Measurements from ENCODE around the gene TP53I11.

DNA sequence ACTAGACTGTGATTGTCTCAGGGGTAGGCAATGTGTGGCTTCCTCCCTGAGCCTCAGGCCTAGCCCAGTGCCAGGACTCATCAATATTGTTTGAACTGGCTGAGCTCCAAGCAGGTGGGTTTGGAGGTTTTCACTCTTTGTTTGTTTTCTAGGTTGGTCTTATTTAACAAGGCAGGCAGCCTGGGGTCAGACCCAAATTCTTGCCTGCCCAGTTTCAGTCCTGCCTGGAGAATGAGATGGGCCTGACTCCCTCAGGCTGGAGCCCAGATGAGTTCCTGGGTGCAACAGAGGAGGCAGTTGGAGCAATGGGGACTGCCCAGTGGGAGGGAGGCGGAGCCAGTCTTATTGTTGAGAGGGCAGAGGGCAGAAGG lies 28.3 kb upstream of the TP53I11 start:
- TF ChIP-seq, protein P1, sequence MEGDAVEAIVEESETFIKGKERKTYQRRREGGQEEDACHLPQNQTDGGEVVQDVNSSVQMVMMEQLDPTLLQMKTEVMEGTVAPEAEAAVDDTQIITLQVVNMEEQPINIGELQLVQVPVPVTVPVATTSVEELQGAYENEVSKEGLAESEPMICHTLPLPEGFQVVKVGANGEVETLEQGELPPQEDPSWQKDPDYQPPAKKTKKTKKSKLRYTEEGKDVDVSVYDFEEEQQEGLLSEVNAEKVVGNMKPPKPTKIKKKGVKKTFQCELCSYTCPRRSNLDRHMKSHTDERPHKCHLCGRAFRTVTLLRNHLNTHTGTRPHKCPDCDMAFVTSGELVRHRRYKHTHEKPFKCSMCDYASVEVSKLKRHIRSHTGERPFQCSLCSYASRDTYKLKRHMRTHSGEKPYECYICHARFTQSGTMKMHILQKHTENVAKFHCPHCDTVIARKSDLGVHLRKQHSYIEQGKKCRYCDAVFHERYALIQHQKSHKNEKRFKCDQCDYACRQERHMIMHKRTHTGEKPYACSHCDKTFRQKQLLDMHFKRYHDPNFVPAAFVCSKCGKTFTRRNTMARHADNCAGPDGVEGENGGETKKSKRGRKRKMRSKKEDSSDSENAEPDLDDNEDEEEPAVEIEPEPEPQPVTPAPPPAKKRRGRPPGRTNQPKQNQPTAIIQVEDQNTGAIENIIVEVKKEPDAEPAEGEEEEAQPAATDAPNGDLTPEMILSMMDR (IDR thresholded peaks at IDR 0.05 in 8 of 11, conservative IDR thresholded peaks at IDR 0.05 in 3 of 11): no peak
- no peak for TF ChIP-seq POLR2A (IDR thresholded peaks at IDR 0.05)

Data from spleen (tissue), 7 donors.